NCI-H748 treated with DMSO at 0.1 percent for 48 hours (cell line): ENCODE results near the gene ARHGAP45.
"Not testable (repeated sequence)": the region's sequence is repeated elsewhere in the genome, so short reads cannot be mapped to it uniquely, and the experiment has no call there.

Source experiments
- DNase-seq: peaks from one replicate; lab custom pipeline; 2025; lab: John Stamatoyannopoulos, UW

The ARHGAP45 gene, protein sequence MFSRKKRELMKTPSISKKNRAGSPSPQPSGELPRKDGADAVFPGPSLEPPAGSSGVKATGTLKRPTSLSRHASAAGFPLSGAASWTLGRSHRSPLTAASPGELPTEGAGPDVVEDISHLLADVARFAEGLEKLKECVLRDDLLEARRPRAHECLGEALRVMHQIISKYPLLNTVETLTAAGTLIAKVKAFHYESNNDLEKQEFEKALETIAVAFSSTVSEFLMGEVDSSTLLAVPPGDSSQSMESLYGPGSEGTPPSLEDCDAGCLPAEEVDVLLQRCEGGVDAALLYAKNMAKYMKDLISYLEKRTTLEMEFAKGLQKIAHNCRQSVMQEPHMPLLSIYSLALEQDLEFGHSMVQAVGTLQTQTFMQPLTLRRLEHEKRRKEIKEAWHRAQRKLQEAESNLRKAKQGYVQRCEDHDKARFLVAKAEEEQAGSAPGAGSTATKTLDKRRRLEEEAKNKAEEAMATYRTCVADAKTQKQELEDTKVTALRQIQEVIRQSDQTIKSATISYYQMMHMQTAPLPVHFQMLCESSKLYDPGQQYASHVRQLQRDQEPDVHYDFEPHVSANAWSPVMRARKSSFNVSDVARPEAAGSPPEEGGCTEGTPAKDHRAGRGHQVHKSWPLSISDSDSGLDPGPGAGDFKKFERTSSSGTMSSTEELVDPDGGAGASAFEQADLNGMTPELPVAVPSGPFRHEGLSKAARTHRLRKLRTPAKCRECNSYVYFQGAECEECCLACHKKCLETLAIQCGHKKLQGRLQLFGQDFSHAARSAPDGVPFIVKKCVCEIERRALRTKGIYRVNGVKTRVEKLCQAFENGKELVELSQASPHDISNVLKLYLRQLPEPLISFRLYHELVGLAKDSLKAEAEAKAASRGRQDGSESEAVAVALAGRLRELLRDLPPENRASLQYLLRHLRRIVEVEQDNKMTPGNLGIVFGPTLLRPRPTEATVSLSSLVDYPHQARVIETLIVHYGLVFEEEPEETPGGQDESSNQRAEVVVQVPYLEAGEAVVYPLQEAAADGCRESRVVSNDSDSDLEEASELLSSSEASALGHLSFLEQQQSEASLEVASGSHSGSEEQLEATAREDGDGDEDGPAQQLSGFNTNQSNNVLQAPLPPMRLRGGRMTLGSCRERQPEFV

DNA sequence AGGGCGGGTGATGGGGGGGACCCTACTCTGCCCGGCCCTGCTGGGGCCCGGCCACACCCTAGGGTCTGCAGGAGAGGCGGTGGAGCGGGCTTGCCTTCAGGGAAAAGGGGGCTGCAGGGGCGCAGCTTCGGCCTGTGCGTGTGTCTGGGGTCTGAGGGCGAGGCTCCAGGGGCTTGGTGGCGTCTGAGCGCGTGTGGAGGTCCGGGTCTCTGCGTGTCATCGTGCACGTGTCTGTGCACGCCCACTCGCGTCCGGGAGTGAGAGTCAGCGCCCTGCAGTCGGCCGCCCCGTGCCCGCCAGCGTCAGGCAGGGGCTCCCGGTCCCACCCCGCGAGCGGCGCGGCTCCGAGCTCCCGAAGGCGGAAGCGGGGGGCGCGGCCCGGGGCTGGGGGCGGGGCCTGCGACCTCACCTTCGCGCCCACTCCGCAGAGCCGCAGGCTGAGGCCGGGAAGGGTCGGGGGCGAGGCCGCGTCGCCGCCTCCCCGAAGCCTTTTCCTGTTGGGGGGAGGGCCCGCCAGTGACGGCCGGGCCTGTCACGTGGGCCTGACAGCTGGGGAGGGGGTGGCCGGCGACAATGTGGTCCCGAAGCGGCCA is at the start of gene ARHGAP45:
ARHGAP45 (plus strand) TSS at position 420 of the 593 bp plus-strand sequence. CDS start 239 bp downstream, outside the sequence.
- no peak for DNase-seq

- no peak for DNase-seq
These were observed 49.1 kb upstream of the ARHGAP45 start for GRCh38 chr19:1017906-1018305.

GRCh38 chr19:1018393-1018792 is 48.6 kb upstream of the ARHGAP45 start:
- no peak for DNase-seq

DNA sequence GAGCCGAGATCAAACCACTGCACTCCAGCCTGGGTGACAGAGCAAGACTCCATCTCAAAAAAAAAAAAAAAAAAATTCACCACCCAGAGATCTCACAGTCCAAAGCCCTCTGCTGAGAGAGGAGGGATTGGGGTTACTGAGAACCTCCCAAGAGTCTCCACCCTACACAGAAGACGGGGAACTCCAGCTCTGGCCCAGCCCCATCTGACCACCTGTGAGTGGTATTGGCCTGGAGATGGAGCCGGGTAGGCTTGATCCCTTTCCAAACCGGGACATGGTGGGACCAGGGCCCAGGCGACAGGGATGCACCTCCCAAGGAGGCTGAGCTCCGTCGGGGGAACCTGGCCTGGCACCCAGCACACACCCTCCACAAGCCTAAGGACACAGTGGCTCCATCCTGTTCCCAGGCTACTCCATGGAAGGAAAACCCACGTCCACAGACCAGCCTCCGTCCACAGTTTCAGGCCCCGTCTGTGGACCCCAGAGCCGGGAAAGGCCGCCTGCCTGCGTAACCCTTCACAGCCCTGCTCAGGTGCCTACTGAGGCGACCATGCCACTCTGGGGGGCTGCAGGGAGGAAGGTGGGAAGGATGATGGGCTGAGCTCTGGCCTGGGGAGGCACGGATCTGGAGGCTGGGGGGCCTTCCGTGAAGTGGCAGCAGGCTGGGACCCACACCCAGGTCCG is 47.9 kb upstream of the ARHGAP45 start:
- DNase-seq: no peak

- no peak for DNase-seq
These were observed 47.4 kb upstream of the ARHGAP45 start for GRCh38 chr19:1019616-1019961.

DNA sequence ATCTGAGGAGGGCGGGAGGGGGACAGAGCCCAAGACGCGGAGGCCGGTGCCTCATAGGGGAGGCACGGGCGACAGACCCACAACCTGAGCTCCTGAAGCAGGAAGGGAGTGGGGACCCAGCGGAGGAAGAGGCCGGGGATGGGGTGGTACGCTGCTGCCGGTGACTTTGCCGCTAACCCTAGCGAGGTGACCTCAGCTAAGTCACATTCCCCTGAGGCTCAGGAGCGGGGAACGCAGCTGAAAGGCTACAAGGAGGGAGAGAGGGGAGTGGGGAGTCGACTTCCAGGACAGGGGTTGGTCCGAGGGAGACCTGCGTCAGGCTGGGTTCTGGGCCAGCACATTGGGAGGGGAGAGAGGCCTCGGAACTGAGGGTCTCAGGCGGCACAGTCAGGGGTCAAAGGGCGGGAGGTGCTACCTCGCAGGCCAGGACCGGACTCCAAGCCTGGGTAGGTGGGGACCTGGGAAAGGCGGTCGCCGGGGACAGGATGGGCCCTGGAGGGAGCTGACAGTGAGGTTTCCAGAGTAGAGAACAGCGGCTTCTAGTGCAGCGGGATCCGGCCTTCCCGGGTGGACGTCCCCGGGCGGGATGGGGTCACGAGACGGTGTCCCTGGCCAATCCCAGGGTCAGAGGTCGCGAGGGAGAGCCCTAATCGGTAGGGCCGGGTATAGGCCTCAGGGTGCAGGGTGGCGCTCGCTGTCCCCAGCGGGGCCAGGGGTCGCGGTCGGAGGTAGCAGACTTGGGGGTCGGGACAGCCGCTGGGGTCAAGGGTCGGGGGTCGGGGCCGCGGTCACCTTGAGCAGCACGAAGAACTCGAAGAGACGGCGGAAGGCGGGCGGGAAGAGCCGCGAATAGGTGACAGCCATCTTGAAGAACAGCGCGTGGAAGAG is 46.7 kb upstream of the ARHGAP45 start:
- no peak for DNase-seq

GRCh38 chr19:1020868-1021425 is 46.0 kb upstream of the ARHGAP45 start, which contains the start of gene TMEM259:
TSS of gene TMEM259 (minus strand) at chr19:1021123. CDS start at chr19:1020996, 127 bp downstream.
- peak; percentile 77 for DNase-seq

GRCh38 chr19:1023883-1024188 is 43.1 kb upstream of the ARHGAP45 start:
- not testable (repeated sequence) for DNase-seq

DNA sequence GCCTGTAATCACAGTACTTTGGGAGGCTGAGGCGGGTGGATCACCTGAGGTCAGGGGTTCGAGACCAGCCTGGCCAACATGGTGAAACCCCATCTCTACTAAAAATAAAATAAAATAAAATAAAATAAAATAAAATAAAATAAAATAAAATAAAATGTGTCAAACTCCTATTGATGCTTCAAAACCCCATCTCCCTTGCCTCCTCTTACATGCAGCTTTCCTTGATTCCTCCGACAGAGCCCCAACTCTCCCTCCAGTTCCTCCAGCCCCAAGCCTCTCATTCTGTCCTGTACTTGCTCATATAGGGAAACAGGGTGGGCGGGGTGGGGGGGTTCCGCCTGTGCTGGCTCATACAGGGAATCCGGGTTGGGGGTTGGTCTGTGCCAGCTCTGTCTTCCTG is 41.9 kb upstream of the ARHGAP45 start:
- not testable (repeated sequence) for DNase-seq

DNA sequence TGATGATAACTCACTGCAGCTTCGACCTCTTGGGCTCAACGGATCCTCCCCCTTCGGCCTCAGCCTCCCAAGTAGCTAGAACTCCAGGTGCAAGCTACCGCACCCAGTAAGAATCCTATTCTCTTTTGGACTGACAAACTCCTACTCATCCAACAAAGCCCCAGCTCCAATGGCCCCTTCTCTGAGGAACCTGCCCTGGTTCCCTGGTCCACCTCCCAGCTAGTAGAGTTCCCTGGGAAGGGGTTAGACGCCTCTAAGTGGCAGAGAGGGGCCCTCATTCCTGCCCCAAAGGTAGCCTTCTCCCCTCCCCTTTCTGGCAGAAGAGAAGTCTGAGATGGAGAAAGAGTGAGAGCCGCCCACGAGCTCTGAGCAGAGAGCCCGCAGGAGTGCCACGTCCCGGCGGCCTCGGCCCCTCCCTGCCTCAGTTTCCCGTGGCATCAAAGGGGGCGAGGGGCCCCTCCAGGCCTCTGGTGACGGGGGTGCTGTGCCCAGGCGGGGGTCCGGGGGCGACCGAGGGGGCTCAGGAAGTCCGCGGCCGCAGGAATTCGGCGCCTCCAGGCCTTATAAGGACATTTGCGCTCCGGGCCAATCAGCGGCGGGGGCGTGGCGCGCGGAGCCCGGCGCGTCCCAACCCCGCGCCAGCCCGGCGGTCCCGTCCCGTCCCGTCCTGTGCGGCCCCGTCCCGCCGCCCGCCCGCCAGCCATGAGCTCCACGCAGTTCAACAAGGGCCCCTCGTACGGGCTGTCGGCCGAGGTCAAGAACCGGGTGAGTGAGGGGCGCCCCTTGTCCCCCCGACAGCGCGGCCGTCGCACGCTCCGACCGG is 40.8 kb upstream of the ARHGAP45 start, which contains the start of gene CNN2:
CNN2 (plus strand) TSS at position 649 of the 823 bp plus-strand sequence; CDS start at position 703, 54 bp downstream.
- DNase-seq: no peak

DNA sequence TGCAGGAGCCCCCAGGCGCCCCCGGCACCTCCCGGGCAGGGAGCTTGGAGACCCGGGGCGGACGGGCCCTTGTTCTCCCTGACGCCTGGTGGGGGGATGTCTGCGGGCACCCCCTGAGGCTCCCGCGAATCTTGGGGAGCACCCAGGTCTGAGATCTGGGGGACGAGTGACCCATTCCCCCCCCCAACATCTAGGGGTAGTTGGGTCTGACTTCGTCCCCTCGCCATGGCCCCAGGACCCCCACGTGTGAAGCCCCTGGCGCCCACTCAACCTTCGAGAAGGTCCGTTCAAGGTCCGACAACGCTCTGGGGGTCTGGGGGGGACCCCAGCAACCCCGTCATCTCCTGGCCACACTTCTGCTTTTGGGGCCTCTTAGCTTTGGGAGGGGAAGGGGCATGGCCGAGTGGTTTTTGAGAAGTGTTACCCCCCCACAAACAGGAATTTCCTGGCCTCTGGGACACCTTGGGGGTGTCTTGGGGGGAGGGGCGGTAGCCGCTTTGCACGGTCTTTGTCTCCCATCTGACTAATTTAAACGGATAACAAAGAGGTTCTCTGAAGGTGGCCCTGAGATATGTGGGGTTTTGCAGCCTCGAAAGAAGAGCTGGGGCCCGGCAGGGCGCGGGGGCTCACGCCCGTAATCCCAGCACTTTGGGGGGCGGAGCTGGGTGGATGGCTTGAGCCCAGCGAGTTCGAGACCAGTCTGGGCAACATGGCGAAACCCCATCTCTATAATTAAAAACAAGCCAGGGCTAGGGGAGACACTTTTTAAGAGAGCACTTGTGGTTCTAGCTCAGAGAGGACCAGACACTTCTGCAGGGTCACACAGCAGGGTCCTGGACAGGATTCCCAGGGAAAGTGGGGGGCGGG is 40.0 kb upstream of the ARHGAP45 start:
- DNase-seq: no peak

DNA sequence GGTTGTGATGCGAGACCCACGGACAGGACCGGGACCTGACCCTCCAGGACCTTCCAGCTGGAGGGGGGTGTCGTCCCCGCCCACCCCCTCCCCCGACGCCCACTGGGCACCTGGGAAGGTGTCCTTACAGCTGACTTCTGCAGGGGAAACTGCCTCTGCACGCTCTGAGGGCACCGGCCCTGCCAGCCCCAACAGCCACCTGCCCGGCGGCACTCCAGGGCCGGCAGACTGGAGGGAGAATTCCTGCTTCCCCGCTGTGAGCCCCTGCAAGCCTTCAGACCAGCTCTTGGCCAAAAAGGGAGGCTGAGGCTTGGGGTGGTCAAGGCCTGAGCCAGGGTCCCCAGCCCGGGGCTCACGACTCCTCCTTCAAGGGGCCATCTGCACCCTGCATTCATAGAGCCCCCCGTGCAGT is 39.3 kb upstream of the ARHGAP45 start:
- no peak for DNase-seq

- peak; percentile 8 for DNase-seq
These were observed 38.7 kb upstream of the ARHGAP45 start for GRCh38 chr19:1028062-1028926.

GRCh38 chr19:1032264-1032867 is 34.6 kb upstream of the ARHGAP45 start:
- DNase-seq: no peak

- no peak for DNase-seq
These were observed 30.9 kb upstream of the ARHGAP45 start for GRCh38 chr19:1035998-1036621.

- DNase-seq: no peak
These were observed 29.3 kb upstream of the ARHGAP45 start for GRCh38 chr19:1037621-1038064.
